HL-60/S4 treated with retinoic acid at 250 ng/mL for 4 days and 3 days (cell line): ENCODE data around the gene IGF2BP2.
"Not testable (repeated sequence)": the region's sequence is repeated elsewhere in the genome, so short reads cannot be mapped to it uniquely, and the experiment has no call there.

Experiments used
- in situ Hi-C: fragments of 300-500 bp; cut with MboI; formaldehyde crosslinking; loops from 2 replicates; pipeline ENCODE4 v1.7.0; 2022; ENCODE audit warnings: low sequenced_read_pairs

Gene IGF2BP2

DNA sequence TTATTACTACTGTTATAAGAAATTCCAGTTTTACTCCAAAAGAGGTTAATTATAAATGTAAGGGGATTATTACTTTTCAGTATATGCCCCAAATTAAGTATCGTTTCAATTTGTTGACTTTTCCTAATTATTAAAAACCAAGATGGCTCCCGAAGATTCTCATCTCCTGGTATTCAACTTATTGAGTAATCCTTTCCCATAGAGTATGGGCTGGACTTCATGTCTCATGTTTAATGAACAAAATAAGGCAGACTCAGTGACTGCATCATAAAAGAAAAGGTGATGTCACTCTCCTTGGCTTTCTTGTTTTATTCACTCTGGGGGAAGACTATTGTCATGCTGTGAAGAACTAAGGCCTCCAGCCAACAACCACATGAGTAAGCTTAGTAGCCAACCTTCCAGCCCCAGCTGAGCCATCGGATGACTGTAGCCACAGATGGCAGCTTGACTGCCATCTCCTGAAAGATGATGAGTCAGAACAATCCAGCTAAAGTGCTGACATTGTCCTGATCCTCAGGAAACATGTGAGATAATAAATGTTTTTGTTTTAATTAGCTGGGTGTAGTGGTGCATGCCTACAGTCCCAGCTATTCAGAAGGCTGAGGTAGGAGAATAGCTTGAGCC is 17.3 kb downstream of the IGF2BP2 start:
- in situ Hi-C loops: no loop called here

DNA sequence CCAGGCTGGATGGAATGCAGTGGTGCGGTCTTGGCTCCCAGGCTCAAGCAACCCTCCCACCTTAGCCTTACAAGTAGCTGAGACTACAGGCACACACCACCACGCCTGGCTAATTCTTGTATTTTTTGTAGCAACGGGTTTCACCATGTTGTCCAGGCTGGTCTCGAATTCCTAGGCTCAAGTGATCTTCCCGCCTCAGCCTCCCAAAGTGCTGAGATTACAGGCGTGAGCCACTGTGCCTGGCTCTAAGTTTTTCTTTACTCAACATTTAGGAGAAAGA is 26.1 kb downstream of the IGF2BP2 start:
- in situ Hi-C loops: not testable (repeated sequence)

DNA sequence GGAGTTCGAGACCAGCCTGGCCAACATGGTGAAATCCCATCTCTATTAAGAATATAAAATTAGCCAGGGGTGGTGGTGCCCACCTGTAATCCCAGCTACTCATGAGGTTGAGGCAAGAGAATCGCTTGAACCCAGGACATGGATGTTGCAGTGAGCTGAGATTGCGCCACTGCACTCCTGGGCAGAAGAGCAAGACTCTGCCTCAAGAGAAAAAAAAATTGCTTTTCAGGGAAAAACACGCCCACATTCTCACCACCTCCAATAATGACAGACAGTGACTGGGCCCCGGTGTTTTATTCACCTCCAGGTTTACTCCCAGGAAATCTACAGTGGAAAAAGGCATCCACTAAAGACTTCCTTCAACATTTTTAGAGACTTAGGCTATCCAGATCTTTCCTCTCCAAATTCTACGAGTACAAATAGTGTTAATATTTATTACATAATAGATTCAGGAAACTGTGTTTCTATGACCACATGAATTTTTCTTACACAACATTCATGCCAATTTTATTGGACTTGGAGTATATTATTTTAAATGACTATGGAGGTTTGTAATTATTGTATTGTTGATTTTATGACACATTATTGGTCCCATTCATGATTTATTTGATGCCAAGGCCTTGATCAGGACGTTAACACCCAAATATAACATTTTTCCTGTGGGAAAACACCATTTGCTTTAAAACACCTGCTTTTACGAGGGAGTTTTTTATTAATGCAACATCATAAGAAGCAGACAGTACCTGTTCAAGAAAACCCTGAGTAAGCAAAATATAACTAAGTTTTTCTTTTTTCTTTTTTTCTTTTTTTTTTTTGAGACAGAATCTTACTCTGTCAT is 26.6 kb downstream of the IGF2BP2 start:
- in situ Hi-C loops: no loop called here

DNA sequence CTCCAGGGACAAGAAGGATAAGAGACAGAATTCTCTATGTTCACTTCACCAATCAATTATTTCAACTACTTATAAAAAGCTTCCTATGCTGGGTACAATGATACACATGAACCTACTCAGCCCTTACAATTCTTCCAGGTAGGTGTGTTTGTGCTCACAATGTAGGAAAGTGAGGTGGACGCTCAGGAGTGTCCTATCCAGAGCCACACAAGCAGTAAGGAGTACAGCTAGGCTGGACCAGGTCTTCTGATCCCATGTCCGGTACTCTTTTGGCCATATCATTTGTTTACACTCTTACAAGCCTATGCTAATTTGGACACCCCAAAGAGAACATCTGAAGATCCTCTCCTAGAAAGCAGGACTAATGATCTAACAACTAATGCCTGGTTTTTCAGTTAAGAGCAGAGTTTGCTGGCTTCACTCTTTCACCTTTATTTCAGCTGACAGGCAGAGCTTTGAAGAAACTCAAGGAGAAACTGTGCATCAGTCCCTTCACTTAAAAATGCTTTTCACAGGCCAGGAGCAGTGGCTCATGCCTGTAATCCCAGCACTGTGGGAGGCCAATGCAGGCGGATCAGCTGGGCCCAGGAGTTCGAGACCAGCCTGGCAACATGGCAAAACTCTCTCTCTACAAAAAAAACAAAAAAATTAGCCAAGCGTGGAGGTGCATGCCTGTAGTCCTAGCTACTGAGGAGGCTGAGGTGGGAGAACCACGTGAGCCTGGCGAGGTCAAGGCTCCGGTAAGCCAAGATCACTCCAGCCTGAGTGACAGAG is 27.5 kb downstream of the IGF2BP2 start:
- in situ Hi-C loops: no loop called here

DNA sequence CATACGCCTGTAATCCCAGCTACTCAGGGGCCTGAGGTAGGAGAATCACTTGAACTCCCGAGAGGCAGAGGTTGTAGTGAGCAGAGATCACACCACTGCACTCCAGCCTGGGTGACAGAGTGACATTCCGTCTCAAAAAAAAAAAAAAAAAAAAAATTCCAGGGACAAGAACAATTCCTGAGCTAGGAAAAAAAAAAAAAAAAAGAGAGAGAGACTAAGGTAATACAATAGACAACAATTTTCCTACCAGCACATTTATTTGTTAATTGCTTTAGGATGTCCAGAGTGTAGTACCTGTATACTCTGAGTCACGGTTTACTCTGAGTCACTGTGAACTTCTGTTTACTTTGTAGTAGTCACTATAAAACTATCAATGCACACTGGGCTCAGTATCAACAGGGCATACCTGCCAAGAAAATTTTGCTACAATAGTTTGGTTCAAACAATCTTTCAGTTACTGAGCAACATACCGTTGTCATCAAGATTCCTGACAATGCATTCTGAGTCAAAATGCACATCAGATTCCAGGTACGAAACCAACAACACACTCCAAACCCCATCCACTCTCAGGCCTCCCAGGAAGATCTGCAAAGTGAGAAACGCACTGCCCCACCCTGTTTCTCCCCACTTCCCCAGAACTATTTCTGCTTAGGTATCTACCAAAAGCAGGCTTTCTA is 28.3 kb downstream of the IGF2BP2 start:
- in situ Hi-C loops: no loop called here

DNA sequence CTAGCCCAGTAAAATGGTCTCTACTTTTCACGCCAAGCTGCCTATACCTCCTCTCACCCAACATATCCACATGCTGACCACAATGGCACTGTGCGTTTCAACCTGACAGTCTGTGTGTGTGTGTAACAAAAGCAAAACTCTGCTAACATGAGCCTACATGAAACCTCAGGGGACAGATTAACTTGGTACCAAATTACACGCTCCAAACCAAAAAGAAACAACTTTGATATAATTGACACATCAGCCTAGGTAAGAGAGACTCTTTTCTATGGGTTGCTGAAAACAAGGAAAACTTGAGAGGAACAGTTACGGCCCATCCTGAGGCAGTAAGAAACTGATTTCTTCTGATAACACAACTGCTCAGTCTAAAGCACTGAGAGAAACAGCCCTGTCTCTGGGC is 31.5 kb downstream of the IGF2BP2 start:
- in situ Hi-C loops: no loop called here

DNA sequence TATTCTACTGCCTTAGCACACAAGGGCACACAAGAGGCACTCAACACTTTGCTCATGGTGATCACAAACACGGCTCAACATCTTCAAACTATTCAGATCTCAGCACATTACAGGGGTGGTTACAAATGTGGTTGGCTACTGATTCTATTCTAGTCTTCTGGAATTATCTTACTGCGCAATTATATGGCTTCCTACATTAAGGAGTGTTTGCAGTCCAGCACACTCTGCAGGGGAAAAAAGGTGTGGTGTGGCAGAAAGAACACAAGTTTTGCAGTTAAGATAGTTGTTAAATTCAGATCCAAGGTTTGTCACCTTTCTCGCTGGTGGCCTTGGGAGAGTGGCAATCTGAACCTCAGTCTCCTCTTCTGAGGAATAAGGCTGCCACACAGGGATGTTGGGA is 31.9 kb downstream of the IGF2BP2 start:
- in situ Hi-C loops: no loop called here

DNA sequence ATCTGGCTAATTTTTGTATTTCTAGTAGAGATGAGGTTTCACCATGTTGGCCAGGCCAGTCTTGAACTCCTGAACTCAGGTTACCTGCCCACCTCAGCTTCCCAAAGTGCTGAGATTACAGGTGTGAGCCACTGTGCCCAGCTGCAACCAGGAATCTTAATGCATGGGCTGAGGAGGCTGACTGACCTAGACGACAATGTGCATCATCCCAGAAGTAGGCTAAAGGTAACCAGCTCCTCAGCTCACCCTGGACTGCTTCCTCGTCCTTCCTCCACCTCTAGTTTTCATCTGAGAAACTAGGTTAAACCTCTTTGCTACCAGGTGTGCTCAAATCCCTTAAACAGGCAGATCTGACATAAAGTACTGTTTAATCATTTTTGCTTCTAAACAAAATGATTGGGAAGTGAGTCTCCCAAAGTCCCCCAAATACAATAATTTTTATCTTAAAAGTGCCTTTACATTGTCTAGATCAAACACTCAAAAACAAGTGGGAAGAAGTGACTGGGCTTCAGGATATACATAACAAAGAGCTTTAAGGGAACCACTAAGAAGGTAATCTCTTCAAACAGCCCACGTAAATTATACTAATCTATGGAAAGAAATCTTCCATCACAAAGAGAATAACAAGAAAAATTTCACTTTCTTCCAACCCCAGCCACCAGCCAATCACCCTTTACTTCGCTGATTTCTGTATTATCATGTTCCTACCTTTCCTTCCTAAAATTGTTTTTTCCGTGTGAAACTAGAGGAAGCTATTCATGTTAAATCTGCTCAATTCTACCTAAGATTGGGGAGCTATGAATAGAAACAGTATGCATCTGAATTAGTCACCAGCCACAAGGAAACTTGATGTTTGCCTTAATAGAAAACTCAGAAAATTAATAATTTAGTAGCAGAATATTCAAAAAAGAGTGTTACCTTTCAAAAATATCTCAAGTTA is 34.7 kb downstream of the IGF2BP2 start:
- in situ Hi-C loops: no loop called here

DNA sequence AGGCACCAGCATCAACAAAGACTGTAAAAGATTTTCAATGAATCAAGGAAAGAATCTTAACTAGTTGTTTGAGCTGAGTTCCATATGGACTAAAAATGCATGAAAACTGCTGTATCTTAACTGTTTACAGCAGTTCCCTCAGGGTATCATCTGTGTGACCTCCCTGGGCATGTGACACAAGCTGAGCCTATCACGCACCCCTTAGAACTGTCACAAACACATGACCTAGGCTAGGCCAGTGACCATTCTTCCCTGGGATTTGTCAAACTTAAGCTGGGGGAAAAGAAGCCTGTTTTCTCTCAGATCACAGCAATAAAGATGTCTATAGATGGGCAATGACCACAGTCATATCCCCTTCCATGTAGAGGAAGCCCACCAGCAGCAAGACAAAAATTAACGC is 35.7 kb downstream of the IGF2BP2 start:
- in situ Hi-C loops: no loop called here

DNA sequence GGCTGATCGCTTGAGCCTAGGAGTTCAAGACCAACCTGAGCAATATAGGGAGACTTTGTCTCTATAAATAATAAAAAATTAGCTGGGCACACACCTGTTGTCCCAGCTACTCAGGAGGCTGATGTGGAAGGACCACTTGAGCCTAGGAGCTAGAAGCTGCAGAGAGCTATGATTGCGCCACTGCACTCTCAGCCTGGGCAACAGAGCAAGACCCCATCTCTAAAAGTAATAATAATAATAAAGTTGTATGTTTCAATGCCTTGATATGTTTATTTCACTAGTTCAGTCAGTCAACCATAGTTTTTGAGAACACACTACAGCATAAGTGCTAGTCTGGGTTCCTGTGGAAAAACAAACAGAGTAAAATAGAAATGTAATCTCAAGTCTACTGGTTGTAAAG is 36.5 kb downstream of the IGF2BP2 start:
- in situ Hi-C loops: no loop called here

DNA sequence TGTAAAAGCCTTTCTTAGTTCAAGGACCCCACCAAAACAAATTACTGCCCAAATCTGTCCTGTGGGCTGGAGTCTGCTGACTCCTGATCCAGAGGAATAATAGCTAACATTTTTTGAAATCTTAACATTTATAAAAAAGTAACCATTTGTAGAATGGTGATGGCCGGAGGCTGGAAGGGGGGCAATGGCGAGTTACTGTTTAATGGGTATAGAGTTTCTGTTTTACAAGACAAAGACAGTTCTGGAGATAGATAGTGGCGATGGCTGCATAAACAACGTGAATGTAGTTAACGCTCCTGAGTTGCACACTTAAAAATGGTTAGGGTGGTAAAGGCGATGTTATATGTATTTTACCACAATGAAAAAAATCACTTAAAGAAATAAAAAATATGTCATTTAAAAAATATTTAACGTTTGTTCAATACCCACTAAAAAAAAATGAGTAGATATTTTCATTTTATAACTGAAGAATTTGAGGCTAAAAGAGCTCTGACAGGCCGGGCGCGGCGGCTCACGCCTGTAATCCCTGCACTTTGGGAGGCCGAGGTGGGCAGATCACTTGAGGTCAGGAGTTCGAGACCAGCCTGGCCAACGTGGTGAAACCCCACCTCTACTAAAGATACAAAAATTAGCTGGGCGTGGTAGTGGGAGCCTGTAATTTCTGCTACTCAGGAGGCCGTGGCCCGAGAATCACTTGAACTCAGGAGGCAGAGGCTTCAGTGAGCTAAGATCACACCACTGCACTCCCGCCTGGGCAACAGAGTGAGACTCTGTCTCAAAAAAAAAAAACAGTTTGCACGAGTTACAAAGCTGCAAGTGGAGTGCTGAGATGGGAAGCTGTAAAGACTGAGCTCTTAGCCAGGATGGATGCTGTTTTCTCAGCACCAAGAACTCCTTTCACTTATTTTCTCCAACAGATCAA is 37.6 kb downstream of the IGF2BP2 start:
- in situ Hi-C loops: no loop called here

DNA sequence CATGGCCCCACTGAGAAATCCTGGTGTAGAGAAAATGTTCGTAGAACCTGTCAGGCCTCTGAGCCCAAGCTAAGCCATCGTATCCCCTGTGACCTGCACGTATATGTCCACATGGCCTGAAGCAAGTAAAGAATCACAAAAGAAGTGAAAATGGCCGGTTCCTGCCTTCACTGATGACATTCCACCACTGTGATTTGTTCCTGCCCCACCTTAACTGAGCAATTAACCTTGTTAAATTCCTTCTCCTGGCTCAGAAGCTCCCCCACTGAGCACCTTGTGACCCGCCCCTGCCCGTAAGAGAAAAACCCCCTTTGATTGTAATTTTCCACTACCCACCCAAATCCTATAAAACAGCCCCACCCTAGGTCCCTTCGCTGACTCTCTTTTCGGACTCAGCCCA is 38.6 kb downstream of the IGF2BP2 start:
- in situ Hi-C loops: not testable (repeated sequence)

DNA sequence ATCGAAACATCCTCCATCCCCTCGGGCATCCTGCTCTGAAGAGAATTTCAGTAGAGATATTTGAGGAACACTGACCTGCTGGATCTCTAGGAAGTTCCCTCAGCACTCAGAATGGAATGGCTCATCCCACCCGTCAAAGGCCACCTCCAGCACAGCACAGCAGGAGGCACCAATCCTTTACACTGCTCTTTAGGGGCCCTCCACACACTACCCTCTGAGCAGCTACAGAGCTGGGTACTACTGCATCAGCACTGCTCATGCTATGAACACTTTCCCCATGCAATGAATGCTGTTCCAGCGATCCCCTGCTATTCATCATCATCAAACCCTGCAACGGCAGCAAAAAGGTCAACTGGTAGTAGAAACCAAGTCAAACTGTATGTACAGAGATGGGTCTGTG is 40.5 kb downstream of the IGF2BP2 start:
- in situ Hi-C loops: no loop called here

DNA sequence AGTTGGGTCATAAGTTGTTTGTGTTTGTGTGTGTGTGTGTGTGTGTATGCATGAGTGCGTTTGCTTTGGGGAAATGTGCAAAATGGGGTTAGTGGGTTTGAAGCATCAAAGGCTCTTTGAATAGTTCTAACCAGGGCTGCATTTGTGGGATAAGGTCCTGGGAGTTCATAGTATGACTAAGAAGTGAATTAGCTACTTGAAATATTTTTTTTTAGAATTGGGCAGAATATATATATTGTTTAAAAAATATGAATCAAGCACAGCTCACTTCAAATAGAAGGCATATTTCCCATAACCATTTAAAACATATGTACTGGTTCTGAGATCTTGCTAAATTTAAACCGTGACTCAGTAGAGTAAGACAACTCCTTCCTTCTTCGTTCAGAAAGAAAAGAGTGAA is 43.1 kb downstream of the IGF2BP2 start:
- in situ Hi-C loops: no loop called here

DNA sequence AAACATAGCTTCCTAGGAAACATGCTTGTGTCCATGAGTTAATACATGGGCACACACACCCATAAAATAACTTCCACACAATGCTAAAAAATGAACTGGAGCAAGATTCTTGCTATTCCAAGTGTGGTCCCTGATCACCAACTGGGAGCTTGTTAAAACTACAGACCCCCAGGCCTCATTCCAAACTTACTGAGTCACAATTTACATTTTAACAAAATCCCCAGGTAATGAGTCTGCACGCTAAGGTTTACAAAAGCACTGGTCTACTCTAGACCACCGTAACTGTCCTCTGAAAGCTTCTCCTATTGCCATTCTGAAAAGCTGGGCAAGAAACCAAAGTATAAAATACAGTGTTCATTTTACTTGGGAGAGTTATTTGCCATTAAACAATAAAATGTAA is 45.4 kb downstream of the IGF2BP2 start:
- in situ Hi-C loops: no loop called here

DNA sequence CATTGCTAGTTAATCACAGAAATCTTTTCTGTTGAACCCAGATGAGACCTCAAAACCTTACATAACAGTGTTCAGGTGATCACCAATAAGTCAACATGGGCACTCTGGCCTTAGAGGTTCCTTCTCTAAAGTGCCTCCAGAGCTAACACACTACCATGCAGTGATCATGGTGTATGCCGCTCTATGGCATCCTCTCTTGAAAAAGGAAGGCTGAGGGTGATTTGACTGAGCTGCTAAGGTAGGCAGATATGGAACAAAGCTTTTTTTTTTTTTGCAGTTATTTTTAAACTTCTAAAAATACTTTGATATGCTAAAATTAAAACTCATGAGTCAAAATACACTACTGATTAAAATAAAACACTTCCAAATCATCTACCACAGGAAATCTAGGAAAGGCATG is 46.0 kb downstream of the IGF2BP2 start:
- in situ Hi-C loops: no loop called here

DNA sequence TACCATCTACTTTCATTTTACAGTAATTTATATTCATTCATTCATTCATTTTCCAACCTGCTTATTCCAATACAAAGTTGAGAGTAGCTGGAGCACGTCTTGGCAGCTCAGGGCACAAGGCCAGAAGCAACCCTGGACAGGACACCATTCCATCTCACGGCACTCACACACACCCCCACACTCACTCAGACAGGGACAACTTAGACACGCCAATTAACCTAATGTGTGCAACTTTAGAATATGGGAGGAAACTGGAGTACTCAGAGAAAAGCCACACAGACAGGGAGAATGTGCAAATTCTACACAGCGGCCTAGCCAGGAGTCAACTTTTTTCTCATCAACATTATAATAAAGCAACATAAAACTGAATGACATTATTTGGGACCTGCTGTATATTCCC is 46.7 kb downstream of the IGF2BP2 start:
- in situ Hi-C loops: no loop called here

DNA sequence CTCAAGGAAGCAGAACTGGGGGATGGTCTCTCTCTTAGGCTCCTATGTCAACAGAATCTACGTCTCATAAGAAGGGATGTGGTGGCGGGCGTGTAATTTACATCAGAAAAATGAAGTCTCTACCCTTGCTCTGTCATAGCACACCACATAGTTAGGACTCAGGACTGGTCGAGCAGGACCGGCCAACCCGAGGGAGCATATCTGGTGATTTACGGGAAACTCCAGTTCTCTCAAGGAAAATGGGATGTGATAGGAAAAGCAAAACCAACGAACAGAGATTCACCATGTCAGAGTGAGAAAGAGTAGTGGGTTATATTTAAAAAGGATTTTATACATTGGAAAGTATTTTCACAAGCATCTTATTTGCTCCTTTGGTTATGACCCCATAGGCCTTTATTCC is 54.7 kb downstream of the IGF2BP2 start:
- in situ Hi-C loops: no loop called here

DNA sequence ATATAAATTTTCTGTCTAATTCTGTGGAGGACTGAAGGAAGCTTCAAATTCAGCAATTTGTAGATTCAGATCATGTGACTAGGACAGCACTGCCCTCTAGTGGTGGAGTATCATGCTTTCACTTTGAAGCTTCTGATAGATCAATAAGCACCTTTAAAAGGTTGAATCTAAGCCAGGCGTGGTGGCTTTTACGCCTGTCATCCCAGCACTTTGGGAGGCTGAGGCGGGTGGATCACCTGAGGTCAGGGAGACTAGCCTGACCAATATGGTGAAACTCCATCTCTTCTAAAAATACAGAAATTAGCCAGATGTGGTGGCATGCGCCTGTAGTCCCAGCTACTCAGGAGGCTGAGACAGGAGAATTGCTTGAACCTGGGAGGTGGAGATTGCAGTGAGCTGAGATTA is 56.3 kb downstream of the IGF2BP2 start:
- in situ Hi-C loops: not testable (repeated sequence)
